Lower lobe of right lung (tissue), 2 donors: ENCODE measurements around the gene DDX31. TPM values are rescaled to one million over a fixed set of nuclear protein-coding genes. Genes with fewer than 3 reads are reported as not detected.

Experiments
- ATAC-seq, 2 donors: fragments of 200-7000 bp; cut with Tn5 transposase; one replicate each; pipeline ENCODE4 v1.9.1; 2020 to 2022; ENCODE audit warnings: mild to moderate bottlenecking in 2 of 2, moderate library complexity in 2 of 2
- DNase-seq: peaks from one replicate; pipeline ENCODE4 v3.0.0-alpha.2; 2020
- H3K27ac ChIP-seq: fragments of 200-600 bp; one replicate; pipeline ENCODE4 v1.8.0; 2022
- H3K27me3 ChIP-seq: fragments of 200-600 bp; one replicate; pipeline ENCODE4 v1.8.0; 2022; ENCODE audit warnings: low read depth
- H3K36me3 ChIP-seq: fragments of 200-600 bp; one replicate; pipeline ENCODE4 v1.8.0; 2022; ENCODE audit warnings: mild to moderate bottlenecking
- H3K4me1 ChIP-seq: fragments of 200-600 bp; one replicate; pipeline ENCODE4 v1.8.0; 2022
- H3K4me3 ChIP-seq: fragments of 200-600 bp; one replicate; pipeline ENCODE4 v1.8.0; 2022; ENCODE audit warnings: mild to moderate bottlenecking
- H3K9me3 ChIP-seq: fragments of 200-600 bp; one replicate; pipeline ENCODE4 v1.8.0; 2022
- CTCF ChIP-seq: fragments of 200-600 bp; IDR thresholded peaks from one replicate; pipeline ENCODE4 v1.8.0; 2022; ENCODE audit warnings: antibody characterized with exemption, mild to moderate bottlenecking
- intact Hi-C: fragments of 100-400 bp; cut with DNase I; formaldehyde crosslinking; loops from one replicate; pipeline ENCODE4 v1.11.0; 2022
- total RNA-seq: library from RNA; stranded (reverse); fragmentation: NEBNext Ultra II Directional; extraction: Animal tissue kit (Norgen Biotek cat#: 25700); gene quantifications from one replicate; pipeline ENCODE4 v1.2.1, GENCODE V29; 2021
- donor health status: DM: no; HTN: yes; CAD: no; lungs with severe emphysema.

The DDX31 gene
- total RNA-seq, 1 donor from 2014 or later, result 14.1 TPM

GRCh38 chr9:132590318-132591182 is 79.2 kb downstream of the DDX31 start:
- Histone ChIP-seq H3K27ac (no peak overlapping the region), H3K4me3 (no peak overlapping the region), H3K9me3 (no peaks in the 10 kb centered on the region), H3K27me3 (peaks cover 75% of the 10 kb centered on the region), H3K4me1 (no peaks in the 10 kb centered on the region), H3K36me3 (peaks cover 17% of the 10 kb centered on the region)
- ATAC-seq (no peak), DNase-seq (no peak)
- no peak for TF ChIP-seq CTCF
- intact Hi-C loops, result no loop called here

- no peak for TF ChIP-seq CTCF
- no peak for DNase-seq
- H3K9me3 ChIP-seq, result no peaks in the 10 kb centered on the region
- peaks cover 11% of the 10 kb centered on the region for H3K36me3 ChIP-seq
- ATAC-seq, result no peak
- peaks cover 81% of the 10 kb centered on the region for H3K27me3 ChIP-seq
- no peak overlapping the region for H3K27ac ChIP-seq
- no peak overlapping the region for H3K4me3 ChIP-seq
- intact Hi-C loops, result no loop called here
- H3K4me1 ChIP-seq, result no peaks in the 10 kb centered on the region
Observed at GRCh38 chr9:132590037-132590317, 79.8 kb downstream of the DDX31 start.

- peaks cover 83% of the 10 kb centered on the region for H3K27me3 ChIP-seq
- peaks cover 5% of the 10 kb centered on the region for H3K36me3 ChIP-seq
- intact Hi-C loops, result no loop called here
- H3K9me3 ChIP-seq, result no peaks in the 10 kb centered on the region
- no peak for TF ChIP-seq CTCF
- ATAC-seq (peak in 1 of 2 donors; percentile 14), DNase-seq (no peak)
- no peak overlapping the region for H3K27ac ChIP-seq
- H3K4me3 ChIP-seq, result no peak overlapping the region
- H3K4me1 ChIP-seq, result no peaks in the 10 kb centered on the region
Observed at GRCh38 chr9:132589148-132590036, 80.4 kb downstream of the DDX31 start.

- no peak for TF ChIP-seq CTCF
- Histone ChIP-seq H3K27ac (no peak overlapping the region), H3K4me1 (no peaks in the 10 kb centered on the region), H3K4me3 (no peak overlapping the region), H3K27me3 (peaks cover 90% of the 10 kb centered on the region), H3K9me3 (no peaks in the 10 kb centered on the region), H3K36me3 (no peaks in the 10 kb centered on the region)
- intact Hi-C loops, result no loop called here
- DNase-seq (no peak), ATAC-seq (no peak)
Observed at GRCh38 chr9:132588501-132589147, 81.2 kb downstream of the DDX31 start.

- intact Hi-C loops, result no loop called here
- no peak overlapping the region for H3K4me3 ChIP-seq
- no peak for DNase-seq
- no peaks in the 10 kb centered on the region for H3K36me3 ChIP-seq
- no peak overlapping the region for H3K27ac ChIP-seq
- no peaks in the 10 kb centered on the region for H3K9me3 ChIP-seq
- TF ChIP-seq CTCF, result no peak
- no peaks in the 10 kb centered on the region for H3K4me1 ChIP-seq
- peaks cover 96% of the 10 kb centered on the region for H3K27me3 ChIP-seq
- no peak for ATAC-seq
Observed at GRCh38 chr9:132588098-132588497, 81.7 kb downstream of the DDX31 start.
